Esophagus muscularis mucosa (tissue), 4 donors: ENCODE data around the gene ZBTB7B.

Source experiments
- EP300 ChIP-seq: sonication (generic); formaldehyde crosslinking; IDR thresholded peaks from one replicate; pipeline ENCODE4 v1.6.1; 2017; ENCODE audit warnings: antibody characterized with exemption
- POLR2A ChIP-seq: fragments of 450-650 bp; IDR thresholded peaks from one replicate; pipeline ENCODE4 v1.6.1; 2017; ENCODE audit warnings: antibody characterized with exemption, moderate library complexity, mild to moderate bottlenecking, low read depth
- POLR2AphosphoS5 ChIP-seq, 2 donors: sonication (generic); formaldehyde crosslinking; IDR thresholded peaks; one replicate each; pipeline ENCODE4 v1.6.1; 2017; ENCODE audit warnings: antibody characterized with exemption in 2 of 2
- TF ChIP-seq, protein P1 (sequence below), 3 experiments: fragments of 200-600 bp in 2 of 3; fragments of 450-650 bp in 1 of 3; sonication (generic) in 2 of 3; IDR thresholded peaks; one replicate each; pipeline ENCODE4 v1.5.1; 2017 to 2019; ENCODE audit warnings: antibody characterized with exemption in 3 of 3, mild to moderate bottlenecking in 2 of 3, moderate library complexity in 1 of 3

DNA sequence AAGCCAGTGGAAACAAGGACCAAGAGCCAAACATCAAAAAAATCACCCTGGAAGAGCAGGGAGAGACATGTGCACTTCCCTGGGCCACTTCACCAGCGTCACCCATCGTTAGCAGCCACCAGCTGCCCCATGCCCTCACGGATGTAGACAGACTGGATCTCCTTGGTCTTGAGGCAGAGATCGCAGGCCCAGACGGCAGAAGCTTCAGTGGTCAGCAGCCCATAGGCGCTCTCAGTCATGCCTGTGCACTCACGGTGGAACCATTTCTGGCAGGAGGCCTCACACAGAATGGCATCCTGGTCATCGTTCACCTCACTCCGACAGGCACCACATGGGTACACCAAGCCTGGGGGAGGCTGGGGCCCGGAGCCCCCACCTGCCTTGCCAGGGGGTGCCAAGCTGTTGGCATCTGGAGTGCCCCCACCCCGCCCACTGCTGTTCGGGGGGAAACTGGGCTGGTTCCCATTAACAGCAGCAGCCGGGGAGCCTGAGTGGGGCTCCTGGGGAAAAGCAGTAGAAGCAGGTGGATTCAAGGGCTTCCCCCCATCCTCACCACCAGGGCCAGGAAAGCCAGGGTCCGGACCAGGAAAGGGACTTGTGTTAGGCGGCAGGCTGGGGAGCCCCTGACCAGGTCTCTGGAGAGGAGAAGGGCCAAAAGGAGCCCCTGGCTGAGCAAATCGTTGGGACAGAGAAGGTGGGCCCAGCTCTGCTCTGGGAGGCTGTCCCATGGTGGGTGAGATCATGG lies 43.7 kb upstream of the ZBTB7B start:
- TF ChIP-seq, protein P1, sequence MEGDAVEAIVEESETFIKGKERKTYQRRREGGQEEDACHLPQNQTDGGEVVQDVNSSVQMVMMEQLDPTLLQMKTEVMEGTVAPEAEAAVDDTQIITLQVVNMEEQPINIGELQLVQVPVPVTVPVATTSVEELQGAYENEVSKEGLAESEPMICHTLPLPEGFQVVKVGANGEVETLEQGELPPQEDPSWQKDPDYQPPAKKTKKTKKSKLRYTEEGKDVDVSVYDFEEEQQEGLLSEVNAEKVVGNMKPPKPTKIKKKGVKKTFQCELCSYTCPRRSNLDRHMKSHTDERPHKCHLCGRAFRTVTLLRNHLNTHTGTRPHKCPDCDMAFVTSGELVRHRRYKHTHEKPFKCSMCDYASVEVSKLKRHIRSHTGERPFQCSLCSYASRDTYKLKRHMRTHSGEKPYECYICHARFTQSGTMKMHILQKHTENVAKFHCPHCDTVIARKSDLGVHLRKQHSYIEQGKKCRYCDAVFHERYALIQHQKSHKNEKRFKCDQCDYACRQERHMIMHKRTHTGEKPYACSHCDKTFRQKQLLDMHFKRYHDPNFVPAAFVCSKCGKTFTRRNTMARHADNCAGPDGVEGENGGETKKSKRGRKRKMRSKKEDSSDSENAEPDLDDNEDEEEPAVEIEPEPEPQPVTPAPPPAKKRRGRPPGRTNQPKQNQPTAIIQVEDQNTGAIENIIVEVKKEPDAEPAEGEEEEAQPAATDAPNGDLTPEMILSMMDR (IDR thresholded peaks at IDR 0.05): no peak
- TF ChIP-seq EP300: no peak
- no peak for TF ChIP-seq POLR2A
- TF ChIP-seq POLR2AphosphoS5 (IDR thresholded peaks at IDR 0.05): no peak
